GM19467 (cell line): ENCODE data around the gene SUMF1.

Experiments
- ATAC-seq: cut with Tn5 transposase; IDR thresholded peaks from one replicate; pipeline ENCODE4 v1.9.1; 2021; ENCODE audit warnings: mild to moderate bottlenecking, moderate library complexity; ENCODE audit not compliant: unreplicated experiment

SUMF1 gene

GRCh38 chr3:4394567-4394966, 72.5 kb downstream of the SUMF1 start:
- no peak for ATAC-seq

- no peak for ATAC-seq
Observed at GRCh38 chr3:4394048-4394447, 73.0 kb downstream of the SUMF1 start.

GRCh38 chr3:4392992-4393391, 74.1 kb downstream of the SUMF1 start:
- ATAC-seq, result no peak

GRCh38 chr3:4387210-4388204, 79.6 kb downstream of the SUMF1 start:
- ATAC-seq, result no peak

- ATAC-seq, result no peak
Observed at GRCh38 chr3:4385201-4385600, 81.9 kb downstream of the SUMF1 start.

- ATAC-seq, result no peak
Observed at GRCh38 chr3:4380013-4380412, 87.1 kb downstream of the SUMF1 start.

- no peak for ATAC-seq
Observed at GRCh38 chr3:4376499-4376898, 90.6 kb downstream of the SUMF1 start.

- ATAC-seq, result no peak
Observed at GRCh38 chr3:4375911-4376310, 91.2 kb downstream of the SUMF1 start.

GRCh38 chr3:4373669-4374068, 93.4 kb downstream of the SUMF1 start:
- ATAC-seq, result no peak

- no peak for ATAC-seq
Observed at GRCh38 chr3:4362523-4362922, 104.5 kb downstream of the SUMF1 start.

GRCh38 chr3:4360817-4361216, 106.3 kb downstream of the SUMF1 start:
- no peak for ATAC-seq

- no peak for ATAC-seq
Observed at GRCh38 chr3:4359805-4360502, 107.1 kb downstream of the SUMF1 start.

GRCh38 chr3:4358273-4358672, 108.8 kb downstream of the SUMF1 start:
- no peak for ATAC-seq

- no peak for ATAC-seq
Observed at GRCh38 chr3:4356546-4357410, 110.3 kb downstream of the SUMF1 start.

GRCh38 chr3:4356220-4356540, 110.9 kb downstream of the SUMF1 start:
- no peak for ATAC-seq

GRCh38 chr3:4355401-4356219, 111.5 kb downstream of the SUMF1 start:
- no peak for ATAC-seq

GRCh38 chr3:4351872-4352271, 115.2 kb downstream of the SUMF1 start:
- ATAC-seq, result no peak

- peak; percentile 38 for ATAC-seq
Observed at GRCh38 chr3:4351164-4351855, 115.8 kb downstream of the SUMF1 start.

- ATAC-seq, result peak; percentile 81
Observed at GRCh38 chr3:4350789-4351163, 116.3 kb downstream of the SUMF1 start.

- no peak for ATAC-seq
Observed at GRCh38 chr3:4343258-4343657, 123.8 kb downstream of the SUMF1 start.
